BE2C (cell line): ENCODE data around the gene SSBP4.
"Not testable (repeated sequence)": the region's sequence is repeated elsewhere in the genome, so short reads cannot be mapped to it uniquely, and the experiment has no call there.

Experiments
- DNase-seq: peaks from one replicate; pipeline ENCODE4 v3.0.0-alpha.2; 2020
- H3K27me3 ChIP-seq: fragments of 250-450 bp; sonication (Bioruptor Pico); 2 replicates; pipeline ENCODE4 v1.5.1; 2020; ENCODE audit warnings: mild to moderate bottlenecking
- H3K36me3 ChIP-seq: fragments of 250-450 bp; sonication (Bioruptor Pico); 2 replicates; pipeline ENCODE4 v1.5.1; 2020; ENCODE audit warnings: mild to moderate bottlenecking
- H3K4me1 ChIP-seq: fragments of 250-450 bp; sonication (Bioruptor Pico); 2 replicates; pipeline ENCODE4 v1.5.1; 2020
- H3K4me3 ChIP-seq: 2 replicates; pipeline ENCODE4 v1.5.1; 2011; ENCODE audit warnings: low read depth, low read length
- H3K9me3 ChIP-seq: fragments of 250-450 bp; sonication (Bioruptor Pico); 2 replicates; pipeline ENCODE4 v1.5.1; 2020
- CTCF ChIP-seq: IDR thresholded peaks from 2 replicates; pipeline ENCODE4 v1.5.1; 2012; ENCODE audit warnings: mild to moderate bottlenecking, low read depth, low read length

SSBP4 gene

GRCh38 chr19:18399008-18399407 lies 20.2 kb upstream of the SSBP4 start:
- TF ChIP-seq CTCF, result no peak
- no peaks in the 10 kb centered on the region for H3K4me1 ChIP-seq
- no peaks in the 10 kb centered on the region; the same call in 1 of the 2 replicates for H3K27me3 ChIP-seq
- DNase-seq, result no peak
- H3K9me3 ChIP-seq, result no peaks in the 10 kb centered on the region
- H3K4me3 ChIP-seq, result no peak overlapping the region
- H3K36me3 ChIP-seq, result no peaks in the 10 kb centered on the region

- H3K4me3 ChIP-seq, result no peak overlapping the region
- no peaks in the 10 kb centered on the region for H3K9me3 ChIP-seq
- no peak for DNase-seq
- H3K27me3 ChIP-seq, result no peaks in the 10 kb centered on the region; the same call in 1 of the 2 replicates
- no peak for TF ChIP-seq CTCF
- H3K4me1 ChIP-seq, result no peaks in the 10 kb centered on the region
- H3K36me3 ChIP-seq, result no peaks in the 10 kb centered on the region
Measured at GRCh38 chr19:18401580-18402112, 17.6 kb upstream of the SSBP4 start.

- not testable (repeated sequence) for H3K4me1 ChIP-seq, DNase-seq, H3K36me3 ChIP-seq, H3K4me3 ChIP-seq, H3K27me3 ChIP-seq, H3K9me3 ChIP-seq
Measured at GRCh38 chr19:18402455-18403248, 16.5 kb upstream of the SSBP4 start.

GRCh38 chr19:18405754-18406153 lies 13.4 kb upstream of the SSBP4 start:
- not testable (repeated sequence) for H3K36me3 ChIP-seq, H3K27me3 ChIP-seq, H3K4me3 ChIP-seq, DNase-seq, H3K9me3 ChIP-seq, H3K4me1 ChIP-seq

GRCh38 chr19:18406749-18407148 lies 12.4 kb upstream of the SSBP4 start:
- DNase-seq, result no peak
- Histone ChIP-seq H3K4me3 (no peak overlapping the region), H3K4me1 (no peaks in the 10 kb centered on the region), H3K9me3 (no peaks in the 10 kb centered on the region), H3K27me3 (no peaks in the 10 kb centered on the region), H3K36me3 (no peaks in the 10 kb centered on the region)
- no peak for TF ChIP-seq CTCF

- TF ChIP-seq CTCF, result peak; percentile 63
- H3K9me3 ChIP-seq, result no peaks in the 10 kb centered on the region
- no peaks in the 10 kb centered on the region for H3K27me3 ChIP-seq
- no peaks in the 10 kb centered on the region for H3K4me1 ChIP-seq
- no peak overlapping the region for H3K4me3 ChIP-seq
- DNase-seq, result peak; percentile 58
- no peaks in the 10 kb centered on the region for H3K36me3 ChIP-seq
Measured at GRCh38 chr19:18408053-18408476, 11.1 kb upstream of the SSBP4 start.

- peaks cover 15% of the 10 kb centered on the region for H3K4me1 ChIP-seq
Measured at GRCh38 chr19:18412610-18413239, 6.5 kb upstream of the SSBP4 start.

More at GRCh38 chr19:18412610-18413239, 6.5 kb upstream of the SSBP4 start:
- H3K27me3 ChIP-seq, result no peaks in the 10 kb centered on the region
- no peaks in the 10 kb centered on the region for H3K9me3 ChIP-seq
- DNase-seq, result no peak
- H3K4me3 ChIP-seq, result no peak overlapping the region
- no peaks in the 10 kb centered on the region for H3K36me3 ChIP-seq
- TF ChIP-seq CTCF, result peak; percentile 21; the same call in 1 of the 2 replicates
